A673 (cell line): Measurements from ENCODE around the gene PRKCA. TPM values are rescaled to one million over a fixed set of nuclear protein-coding genes. Genes with fewer than 3 reads are reported as not detected.
A peak's percentile ranks its signal among the peaks of the same experiment; 100 is the strongest.

Source experiments
- BruUV-seq: library from RNA; stranded (reverse); fragments of 400-500 nt; replicated peaks from 2 replicates; lab custom pipeline; 2021; lab: Mats Ljungman, UMichigan
- CTCF ChIA-PET: fragments of 300-600 bp; sonication (Branson Sonifier 250); formaldehyde crosslinking; loops from one replicate; lab custom pipeline; 2022; ENCODE audit warnings: antibody characterized with exemption; lab: Charles Lee
- POLR2A ChIA-PET: fragments of 300-600 bp; sonication (Branson Sonifier 250); formaldehyde crosslinking; loops from one replicate; lab custom pipeline; 2022; ENCODE audit warnings: antibody characterized with exemption; ENCODE audit not compliant: low non-redundant PET; lab: Charles Lee
- DNase-seq: peaks from one replicate; pipeline ENCODE4 v3.0.0-alpha.2; 2015; ENCODE audit warnings: low spot score
- H3K27ac ChIP-seq: fragments of 200-600 bp; sonication (generic); 2 replicates; pipeline ENCODE4 v1.5.1; 2016; ENCODE audit warnings: mixed run types, low read depth, mild to moderate bottlenecking, mixed read lengths, antibody characterized with exemption, low read length; ENCODE audit not compliant: poor library complexity, severe bottlenecking
- H3K27me3 ChIP-seq: fragments of 200-600 bp; sonication (generic); replicated peaks from 2 replicates; pipeline ENCODE4 v1.6.1; 2017; ENCODE audit warnings: mixed run types, low read depth, mild to moderate bottlenecking, mixed read lengths, antibody characterized with exemption, low read length; ENCODE audit not compliant: insufficient read depth, poor library complexity
- H3K36me3 ChIP-seq: fragments of 200-600 bp; sonication (generic); 2 replicates; pipeline ENCODE4 v1.6.1; 2016; ENCODE audit warnings: mixed run types, mild to moderate bottlenecking, mixed read lengths, antibody characterized with exemption, low read length; ENCODE audit not compliant: insufficient read depth, poor library complexity, severe bottlenecking
- H3K4me1 ChIP-seq: fragments of 200-600 bp; sonication (generic); 2 replicates; pipeline ENCODE4 v1.6.1; 2017; ENCODE audit warnings: mixed run types, mild to moderate bottlenecking, mixed read lengths, antibody characterized with exemption, low read length; ENCODE audit not compliant: insufficient read depth, poor library complexity, severe bottlenecking
- H3K4me3 ChIP-seq: fragments of 200-600 bp; sonication (generic); 2 replicates; pipeline ENCODE4 v1.5.1; 2016; ENCODE audit warnings: low read depth, mixed run types, mild to moderate bottlenecking, mixed read lengths, low read length; ENCODE audit not compliant: poor library complexity, severe bottlenecking
- H3K9me3 ChIP-seq: fragments of 200-600 bp; sonication (generic); 2 replicates; pipeline ENCODE4 v1.6.1; 2016; ENCODE audit warnings: mixed run types, low read depth, mild to moderate bottlenecking, mixed read lengths, antibody characterized with exemption, low read length; ENCODE audit not compliant: poor library complexity, severe bottlenecking
- CTCF ChIP-seq: fragments of 300-800, 200-600 bp; sonication (generic); conservative IDR thresholded peaks from 2 replicates; pipeline ENCODE4 v1.5.1; 2017; ENCODE audit warnings: low read depth, mild to moderate bottlenecking, antibody characterized with exemption, low read length, moderate library complexity, mixed read lengths
- EZH2 ChIP-seq: fragments of 200-600 bp; sonication (generic); IDR thresholded peaks from 2 replicates; pipeline ENCODE4 v1.6.1; 2017; ENCODE audit warnings: borderline replicate concordance, low read depth, mild to moderate bottlenecking, mixed read lengths, antibody characterized with exemption, low read length; ENCODE audit not compliant: poor library complexity, severe bottlenecking
- intact Hi-C: fragments of 100-400 bp; cut with micrococcal nuclease; formaldehyde crosslinking; loops from one replicate; pipeline ENCODE4 v1.10.0; 2022; ENCODE audit not compliant: unreplicated experiment
- total RNA-seq: library from RNA; stranded (reverse); gene quantifications from 2 replicates; pipeline ENCODE4 v1.2.3, GENCODE V29; 2021

The PRKCA gene
- total RNA-seq, 1 experiment from 2014 or later: 16.3 TPM

GRCh38 chr17:66605541-66605940 is 303.1 kb downstream of the PRKCA start:
- Histone ChIP-seq H3K9me3 (peaks cover 7% of the 10 kb centered on the region), H3K4me1 (no peaks in the 10 kb centered on the region), H3K27ac (no peak overlapping the region), H3K36me3 (no peaks in the 10 kb centered on the region), H3K4me3 (no peak overlapping the region), H3K27me3 (no peaks in the 10 kb centered on the region)
- TF ChIP-seq EZH2: no peak
- no peak for TF ChIP-seq CTCF
- DNase-seq: no peak
- ChIA-PET CTCF (no interaction called here), POLR2A (no interaction called here)
- intact Hi-C loops: no loop called here
- no TSS peak for BruUV-seq

GRCh38 chr17:66610361-66611133 is 308.1 kb downstream of the PRKCA start:
- H3K4me1 ChIP-seq: peaks cover 3% of the 10 kb centered on the region
- no TSS peak for BruUV-seq
- no peak overlapping the region for H3K4me3 ChIP-seq
- DNase-seq: peak; percentile 48
- POLR2A ChIA-PET: no interaction called here
- intact Hi-C loops: no loop called here
- CTCF ChIA-PET: no interaction called here
- no peak overlapping the region for H3K27ac ChIP-seq
- peaks cover 16% of the 10 kb centered on the region for H3K9me3 ChIP-seq
- H3K36me3 ChIP-seq: no peaks in the 10 kb centered on the region
- no peaks in the 10 kb centered on the region for H3K27me3 ChIP-seq
- TF ChIP-seq CTCF (no peak), EZH2 (no peak)

GRCh38 chr17:66611397-66611796 is 309.0 kb downstream of the PRKCA start:
- TF ChIP-seq EZH2 (no peak), CTCF (no peak)
- CTCF ChIA-PET: no interaction called here
- BruUV-seq: no TSS peak

More at GRCh38 chr17:66611397-66611796, 309.0 kb downstream of the PRKCA start:
- POLR2A ChIA-PET: no interaction called here
- peaks cover 3% of the 10 kb centered on the region for H3K4me1 ChIP-seq
- H3K27me3 ChIP-seq: no peaks in the 10 kb centered on the region
- intact Hi-C loops: no loop called here
- H3K9me3 ChIP-seq: peaks cover 16% of the 10 kb centered on the region
- no peak for DNase-seq
- H3K36me3 ChIP-seq: no peaks in the 10 kb centered on the region
- no peak overlapping the region for H3K27ac ChIP-seq
- H3K4me3 ChIP-seq: no peak overlapping the region
